Tibial nerve (tissue), 4 donors: ENCODE results near the gene STAMBPL1. TPM values are rescaled to one million over a fixed set of nuclear protein-coding genes. Genes with fewer than 3 reads are reported as not detected.
A peak's percentile ranks its signal among the peaks of the same experiment; 100 is the strongest.

ENCODE experiments used
- DNase-seq, 2 donors: peaks; one replicate each; pipeline ENCODE4 v3.0.0-alpha.2; 2019; ENCODE audit warnings: low spot score in 2 of 2
- H3K27ac ChIP-seq, 4 donors: fragments of 200-600 bp; sonication (generic) in 3 of 4; one replicate each; pipeline ENCODE4 v1.5.1; 2017 to 2019; ENCODE audit warnings: mild to moderate bottlenecking in 1 of 4
- H3K27me3 ChIP-seq, 2 donors: fragments of 200-600 bp; sonication (generic) in 1 of 2; one replicate each; pipeline versions ENCODE4 v1.5.1 to v1.6.0; 2017 to 2019
- H3K36me3 ChIP-seq, 3 donors: fragments of 200-600 bp; sonication (generic); one replicate each; pipeline ENCODE4 v1.5.1; 2018 to 2019
- H3K4me1 ChIP-seq, 4 donors: fragments of 200-600 bp; sonication (generic) in 3 of 4; one replicate each; pipeline ENCODE4 v1.5.1; 2017 to 2019
- H3K4me3 ChIP-seq, 4 donors: fragments of 200-600 bp; sonication (generic) in 3 of 4; one replicate each; pipeline ENCODE4 v1.5.1; 2017 to 2019; ENCODE audit warnings: mild to moderate bottlenecking in 1 of 4, moderate library complexity in 1 of 4
- H3K9me3 ChIP-seq, 4 donors: fragments of 200-600 bp; sonication (generic) in 3 of 4; one replicate each; pipeline ENCODE4 v1.5.1; 2017 to 2019
- CTCF ChIP-seq, 5 experiments: fragments of 200-600 bp in 3 of 5; fragments of 450-650 bp in 2 of 5; sonication (generic) in 3 of 5; IDR thresholded peaks; one replicate each; pipeline ENCODE4 v1.5.1; 2016 to 2019; ENCODE audit warnings: antibody characterized with exemption in 5 of 5, mild to moderate bottlenecking in 3 of 5, moderate library complexity in 2 of 5
- EP300 ChIP-seq, 2 donors: sonication (generic); formaldehyde crosslinking; IDR thresholded peaks; one replicate each; pipeline ENCODE4 v1.6.1; 2017; ENCODE audit warnings: antibody characterized with exemption in 2 of 2, mild to moderate bottlenecking in 1 of 2
- POLR2A ChIP-seq, 2 donors: fragments of 450-650 bp; IDR thresholded peaks; one replicate each; pipeline ENCODE4 v1.6.1; 2017; ENCODE audit warnings: antibody characterized with exemption in 2 of 2, mild to moderate bottlenecking in 2 of 2, moderate library complexity in 2 of 2
- WGBS, 2 donors: methylation state at CpG; one replicate each; pipeline ENCODE4 v1.1.5; 2018; 5-methylcytosine and 5-hydroxymethylcytosine counted together
- total RNA-seq, 4 donors: library from RNA; depleted of rRNA; stranded (reverse); fragments of >200 nt; gene quantifications; one replicate each; pipeline ENCODE4 v1.1.0, GENCODE V29; 2016

The STAMBPL1 gene
- 10 to 100 TPM; 14.2 to 34.5 (median 25.5) TPM for total RNA-seq

- DNase-seq = peak in 1 of 2 donors; percentile 19
Measured at GRCh38 chr10:88879534-88880281, at the start of gene STAMBPL1. STAMBPL1 (plus strand) TSS chr10:88880245; CDS start chr10:88901709, 21,464 bp downstream.

DNA sequence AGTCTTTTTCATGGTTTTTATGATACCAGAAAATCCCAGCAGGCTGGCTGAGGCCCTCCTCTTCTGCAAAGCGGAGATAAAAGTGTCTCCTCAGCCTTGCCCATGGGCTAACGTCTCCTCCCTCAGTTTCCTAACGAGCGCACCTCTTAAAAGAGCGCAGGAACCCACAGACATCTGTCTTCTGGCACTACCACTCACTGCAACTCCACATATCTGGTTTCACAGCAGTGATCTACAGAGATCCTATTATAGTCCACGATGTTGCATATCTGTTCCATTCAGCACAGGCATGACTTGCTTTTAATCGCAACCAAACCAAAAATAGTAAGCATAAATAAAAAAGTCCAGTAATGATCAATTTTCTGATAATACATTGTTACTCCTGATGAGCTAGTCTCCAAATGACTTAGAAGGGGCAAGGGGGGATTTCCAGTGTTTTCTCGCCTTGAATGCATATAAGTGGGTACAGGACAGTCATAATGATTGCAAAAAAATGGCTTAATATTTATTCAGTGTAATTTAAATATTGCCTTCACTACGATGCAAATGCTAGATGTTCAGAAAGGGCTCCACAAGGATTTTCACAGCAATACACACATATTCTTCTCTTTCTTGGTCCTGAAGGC lies 49.3 kb upstream of the STAMBPL1 start:
- TF ChIP-seq EP300 (IDR thresholded peaks at IDR 0.05) (no peak), POLR2A (IDR thresholded peaks at IDR 0.05) (no peak), CTCF (IDR thresholded peaks at IDR 0.05) (no peak)
- no peak for DNase-seq
- peaks cover 0 to 1% (median 0%) of the 10 kb centered on the region in 4 donors for H3K4me1 ChIP-seq
- no peak overlapping the region for H3K27ac ChIP-seq
- no peaks in the 10 kb centered on the region for H3K9me3 ChIP-seq
- H3K4me3 ChIP-seq = no peak overlapping the region
- 80 to 86% methylated on average over 9 of the region's 9 CpGs for WGBS, 2 donors
- H3K27me3 ChIP-seq = no peaks in the 10 kb centered on the region
- no peaks in the 10 kb centered on the region for H3K36me3 ChIP-seq

More at GRCh38 chr10:88879534-88880281, at the start of gene STAMBPL1:
- no peak for TF ChIP-seq EP300 (IDR thresholded peaks at IDR 0.05)
- TF ChIP-seq CTCF (IDR thresholded peaks at IDR 0.05) = no peak
- no peak for TF ChIP-seq POLR2A (IDR thresholded peaks at IDR 0.05)
- peaks cover 0 to 30% (median 4%) of the 10 kb centered on the region in 4 donors for H3K4me1 ChIP-seq
- H3K4me3 ChIP-seq = peak within 1 kb of the TSS; percentile 37 to 91 (median 70)
- H3K36me3 ChIP-seq = no peaks in the 10 kb centered on the region
- H3K27ac ChIP-seq = peak within 1 kb of the TSS; percentile 82 to 93 (median 90)
- 5 to 6% methylated on average over 20 to 24 of the region's 26 CpGs for WGBS, 2 donors
- H3K9me3 ChIP-seq = no peaks in the 10 kb centered on the region
- no peaks in the 10 kb centered on the region for H3K27me3 ChIP-seq

DNA sequence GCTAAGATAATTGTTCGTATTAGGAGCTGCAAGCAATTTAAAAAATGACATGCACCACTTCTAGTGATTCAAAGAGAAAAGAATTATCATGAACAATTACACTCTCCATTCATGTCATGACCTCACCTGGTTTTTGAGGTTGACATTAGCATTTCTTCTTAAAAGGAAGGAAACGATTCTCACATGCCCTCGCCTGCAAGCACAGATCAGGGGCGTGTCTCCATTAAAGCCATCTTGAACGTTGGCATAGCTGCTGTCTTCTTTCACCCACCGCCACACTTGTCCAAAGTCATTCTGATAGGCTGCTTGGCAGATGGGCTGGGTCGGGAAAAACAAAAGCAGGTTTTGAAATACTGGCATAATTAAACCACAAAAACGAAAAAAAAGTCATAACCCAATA lies 48.3 kb upstream of the STAMBPL1 start:
- Histone ChIP-seq H3K36me3 (no peaks in the 10 kb centered on the region), H3K9me3 (no peaks in the 10 kb centered on the region), H3K27me3 (no peaks in the 10 kb centered on the region), H3K4me1 (peaks cover 0 to 3% (median 0%) of the 10 kb centered on the region in 4 donors), H3K4me3 (no peak overlapping the region), H3K27ac (no peak overlapping the region)
- no peak for TF ChIP-seq CTCF (IDR thresholded peaks at IDR 0.05)
- TF ChIP-seq POLR2A (IDR thresholded peaks at IDR 0.05) = no peak
- TF ChIP-seq EP300 (IDR thresholded peaks at IDR 0.05) = no peak
- 77 to 82% methylated on average over 8 of the region's 8 CpGs for WGBS, 2 donors
- DNase-seq = no peak

DNA sequence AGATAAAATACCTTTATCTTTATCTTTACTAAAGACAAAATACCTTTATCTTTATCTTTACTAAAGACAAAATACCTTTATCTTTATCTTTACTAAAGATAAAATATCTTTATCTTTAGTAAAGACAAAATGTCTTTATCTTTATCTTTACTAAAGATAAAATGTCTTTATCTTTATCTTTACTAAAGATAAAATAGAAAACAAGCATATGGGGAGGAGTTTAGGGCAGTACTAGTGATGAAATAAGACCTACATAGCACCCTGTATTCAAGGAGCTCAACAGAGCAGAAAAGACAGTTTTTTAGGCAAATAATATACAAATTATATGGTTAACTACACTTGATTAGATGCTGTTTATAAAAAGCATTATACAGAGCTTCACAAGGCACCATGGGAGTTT lies 47.7 kb upstream of the STAMBPL1 start:
- H3K27me3 ChIP-seq = no peaks in the 10 kb centered on the region
- no peaks in the 10 kb centered on the region for H3K36me3 ChIP-seq
- TF ChIP-seq CTCF (IDR thresholded peaks at IDR 0.05) = no peak
- no peak overlapping the region for H3K27ac ChIP-seq
- H3K4me1 ChIP-seq = peaks cover 0 to 3% (median 0%) of the 10 kb centered on the region in 4 donors
- no peak for DNase-seq
- H3K4me3 ChIP-seq = no peak overlapping the region
- no peaks in the 10 kb centered on the region for H3K9me3 ChIP-seq

DNA sequence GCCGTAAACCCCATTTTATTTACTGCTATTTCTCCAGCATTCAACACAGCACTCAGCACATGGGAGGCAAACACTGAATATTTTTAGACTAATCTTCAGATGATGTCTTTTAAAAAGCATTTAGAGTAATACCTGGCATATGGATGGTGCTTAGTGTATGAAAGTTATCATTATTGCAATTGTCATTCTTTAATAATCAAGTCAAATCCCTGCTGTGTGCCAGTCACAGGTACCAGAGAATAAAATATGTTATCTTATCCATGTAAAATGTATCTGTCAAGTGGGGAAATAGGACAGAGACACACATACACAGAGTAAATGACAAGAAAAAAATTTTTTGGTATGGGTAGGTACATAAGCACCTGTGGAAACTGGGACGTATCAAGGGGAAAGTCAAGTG lies 46.9 kb upstream of the STAMBPL1 start:
- TF ChIP-seq EP300 (IDR thresholded peaks at IDR 0.05) = no peak
- no peak for TF ChIP-seq CTCF (IDR thresholded peaks at IDR 0.05)
- Histone ChIP-seq H3K27me3 (no peaks in the 10 kb centered on the region), H3K9me3 (no peaks in the 10 kb centered on the region), H3K4me3 (no peak overlapping the region), H3K4me1 (peaks cover 0 to 3% (median 0%) of the 10 kb centered on the region in 4 donors), H3K36me3 (no peaks in the 10 kb centered on the region), H3K27ac (no peak overlapping the region)
- no peak for DNase-seq
- WGBS, 2 donors = 88% methylated on average over 2 of the region's 2 CpGs
